Adrenal gland (tissue), 12 donors: ENCODE data around the gene RUBCNL. TPM values are rescaled to one million over a fixed set of nuclear protein-coding genes. Genes with fewer than 3 reads are reported as not detected.

ENCODE experiments used
- DNase-seq, 7 donors: peaks; one replicate each; pipeline ENCODE4 v3.0.0-alpha.2; 2019 to 2020
- H3K27ac ChIP-seq, 5 donors: fragments of 200-600 bp; sonication (generic) in 4 of 5; 1 replicate in 3 of 5; 2 replicates in 2 of 5; pipeline versions ENCODE4 v1.5.1 to v1.8.0; 2016 to 2020; ENCODE audit warnings: mild to moderate bottlenecking in 1 of 5
- H3K27me3 ChIP-seq: fragments of 200-600 bp; 2 replicates; pipeline ENCODE4 v1.8.0; 2021
- H3K36me3 ChIP-seq, 2 donors: fragments of 200-600 bp; replicated peaks in 1 of 2; 1 replicate in 1 of 2; 2 replicates in 1 of 2; pipeline versions ENCODE4 v1.5.1 to v1.8.0; 2018 to 2022
- H3K4me1 ChIP-seq, 2 donors: fragments of 200-600 bp; replicated peaks in 1 of 2; 1 replicate in 1 of 2; 2 replicates in 1 of 2; pipeline versions ENCODE4 v1.5.1 to v1.8.0; 2018 to 2021
- H3K4me3 ChIP-seq, 4 donors: fragments of 200-600 bp; sonication (generic) in 3 of 4; one replicate each; pipeline ENCODE4 v1.5.1; 2016 to 2018
- H3K9me3 ChIP-seq, 3 donors: fragments of 200-600 bp; sonication (generic) in 1 of 3; replicated peaks in 1 of 3; 1 replicate in 2 of 3; 2 replicates in 1 of 3; pipeline versions ENCODE4 v1.5.1 to v1.8.0; 2016 to 2021
- CTCF ChIP-seq, 6 experiments: fragments of 450-650 bp in 4 of 6; fragments of 200-600 bp in 2 of 6; sonication (generic) in 1 of 6; IDR thresholded peaks; 1 replicate in 5 of 6; 2 replicates in 1 of 6; pipeline versions ENCODE4 v1.5.1 to v1.8.0; 2016 to 2021; ENCODE audit warnings: antibody characterized with exemption in 6 of 6, mild to moderate bottlenecking in 2 of 6, moderate library complexity in 1 of 6
- POLR2A ChIP-seq, 2 donors: fragments of 450-650 bp; IDR thresholded peaks; one replicate each; pipeline ENCODE4 v1.6.1; 2017; ENCODE audit warnings: antibody characterized with exemption in 2 of 2, mild to moderate bottlenecking in 2 of 2, moderate library complexity in 1 of 2
- WGBS, 4 donors: extraction: QIAGEN DNeasy Blood & Tissue Kit in 2 of 4; methylation state at CpG; one replicate each; pipeline versions ENCODE4 v1.1.5 to v1.1.7; 2013 to 2017; 5-methylcytosine and 5-hydroxymethylcytosine counted together
- intact Hi-C, 2 donors: fragments of 100-400 bp; cut with DNase I; formaldehyde crosslinking; loops; one replicate each; pipeline versions ENCODE4 v1.14.1 to v1.15.0; 2022 to 2023
- polyA plus RNA-seq, 3 donors: library from polyadenylated mRNA; stranded (reverse); fragments of 200-250 nt in 2 of 3; fragments of 350-450 nt in 1 of 3; fragmentation: Illumina TruSeq in 1 of 3; extraction: RNeasy Lipid Tissue Mini Kit (QIAGEN cat#74804) in 1 of 3; gene quantifications; one replicate each; pipeline ENCODE4 v1.2.3, GENCODE V29; 2013 to 2014
- total RNA-seq, 9 donors: library from RNA; depleted of rRNA in 4 of 9; stranded (reverse); fragments of >200 nt in 4 of 9; fragments of 120-200 nt in 1 of 9; fragmentation: NEBNext Ultra II Directional in 1 of 9; extraction: Animal tissue kit (Norgen Biotek cat#: 25700) in 1 of 9; gene quantifications; one replicate each; pipeline versions ENCODE4 v1.1.0 to v1.2.4, GENCODE V29; 2013 to 2023
- donor health status: healthy with polysubstance abuse.
- donor health status: Bipolar disorder and iron deficiency.
- donor health status: DM: yes; HTN: yes; CAD: no.
- donor health status: DM: no; HTN: no; CAD: no.
- donor health status: DM: no; HTN: no; CAD: no.
- donor health status: DM: yes; HTN: yes; CAD: no.

The RUBCNL gene
- total and polyA plus RNA-seq, 12 donors, result 0.81 to 7.9 (median 2.9) TPM

GRCh38 chr13:46385946-46386345 is 1.1 kb downstream of the RUBCNL start:
- 50 to 60% (median 52%) methylated on average over 10 of the region's 10 CpGs for WGBS, 4 donors
- intact Hi-C loops, result no loop called here
- Histone ChIP-seq H3K4me3 (peak overlapping the region in 1 of 4 donors; percentile 42), H3K9me3 (no peaks in the 10 kb centered on the region), H3K27ac (peak overlapping the region in 1 of 5 donors; percentile 60), H3K4me1 (no peaks in the 10 kb centered on the region), H3K27me3 (peaks cover 10% of the 10 kb centered on the region), H3K36me3 (no peaks in the 10 kb centered on the region)
- DNase-seq, result no peak
- no peak for TF ChIP-seq CTCF (IDR thresholded peaks at IDR 0.05)
- TF ChIP-seq POLR2A (IDR thresholded peaks at IDR 0.05), result no peak

GRCh38 chr13:46383383-46383782 is 3.7 kb downstream of the RUBCNL start:
- Histone ChIP-seq H3K4me3 (no peak overlapping the region), H3K36me3 (no peaks in the 10 kb centered on the region), H3K27me3 (peaks cover 10% of the 10 kb centered on the region), H3K4me1 (no peaks in the 10 kb centered on the region), H3K9me3 (no peaks in the 10 kb centered on the region), H3K27ac (no peak overlapping the region)
- intact Hi-C loops, result no loop called here
- DNase-seq, result no peak
- TF ChIP-seq CTCF (IDR thresholded peaks at IDR 0.05) (no peak), POLR2A (IDR thresholded peaks at IDR 0.05) (no peak)

- intact Hi-C loops, result no loop called here
- H3K4me1 ChIP-seq, result no peaks in the 10 kb centered on the region
- DNase-seq, result no peak
- no peak overlapping the region for H3K27ac ChIP-seq
- WGBS, 4 donors, result 72 to 82% (median 77%) methylated on average over 3 of the region's 3 CpGs
- H3K27me3 ChIP-seq, result peaks cover 6% of the 10 kb centered on the region
- TF ChIP-seq POLR2A (IDR thresholded peaks at IDR 0.05) (no peak), CTCF (IDR thresholded peaks at IDR 0.05) (no peak)
- H3K9me3 ChIP-seq, result no peaks in the 10 kb centered on the region
- H3K4me3 ChIP-seq, result no peak overlapping the region
- H3K36me3 ChIP-seq, result no peaks in the 10 kb centered on the region
Observed at GRCh38 chr13:46382224-46382623, 4.8 kb downstream of the RUBCNL start.

GRCh38 chr13:46380242-46380641 is 6.8 kb downstream of the RUBCNL start:
- Histone ChIP-seq H3K36me3 (no peaks in the 10 kb centered on the region), H3K4me1 (no peaks in the 10 kb centered on the region), H3K4me3 (no peak overlapping the region), H3K27ac (no peak overlapping the region), H3K27me3 (peaks cover 4% of the 10 kb centered on the region), H3K9me3 (no peaks in the 10 kb centered on the region)
- TF ChIP-seq CTCF (IDR thresholded peaks at IDR 0.05) (no peak), POLR2A (IDR thresholded peaks at IDR 0.05) (no peak)
- 75 to 84% (median 80%) methylated on average over 4 of the region's 4 CpGs for WGBS, 4 donors
- intact Hi-C loops, result no loop called here
- no peak for DNase-seq
